Activated T-cell treated with anti-CD3 and anti-CD28 coated beads, Interleukin-2, amount 50 U/mL, for 24 hours (primary cell): Measurements from ENCODE around the gene CHRNB2.

ENCODE experiments used
- DNase-seq: peaks from one replicate; pipeline ENCODE4 v3.0.0-alpha.2; 2020
- H3K27ac Mint-ChIP-seq: 2 replicates; pipeline ENCODE4 v1.8.0; 2020; ENCODE audit warnings: mild to moderate bottlenecking, mixed read lengths
- H3K27me3 Mint-ChIP-seq: 2 replicates; pipeline ENCODE4 v1.8.0; 2020; ENCODE audit warnings: mixed read lengths
- H3K36me3 Mint-ChIP-seq: 2 replicates; pipeline ENCODE4 v1.8.0; 2020; ENCODE audit warnings: low read depth, mixed read lengths
- H3K4me1 Mint-ChIP-seq: 2 replicates; pipeline ENCODE4 v1.8.0; 2020; ENCODE audit warnings: low read depth, mixed read lengths
- H3K4me3 Mint-ChIP-seq: 2 replicates; pipeline ENCODE4 v1.8.0; 2020; ENCODE audit warnings: mild to moderate bottlenecking, moderate library complexity, mixed read lengths
- H3K9me3 Mint-ChIP-seq: 2 replicates; pipeline ENCODE4 v1.8.0; 2020; ENCODE audit warnings: mixed read lengths

Gene CHRNB2

DNA sequence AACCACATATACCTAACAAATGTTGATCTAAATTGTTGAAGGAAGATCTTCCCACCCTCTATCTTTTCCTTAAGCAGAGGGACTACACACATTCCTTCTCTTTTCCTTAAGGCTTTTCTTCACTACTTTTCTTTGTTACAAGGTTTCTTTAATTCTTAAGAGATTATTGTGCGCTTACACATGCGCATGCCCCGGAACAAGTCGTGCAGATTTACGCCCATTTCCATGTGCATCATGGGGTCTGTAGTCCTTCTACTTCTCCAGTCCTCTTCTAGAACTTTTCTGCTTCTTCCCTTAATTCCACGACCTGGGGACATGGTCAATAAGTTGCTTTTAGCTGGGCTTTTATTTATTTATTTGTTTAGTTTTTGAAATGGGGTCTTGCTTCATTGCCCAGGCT is 1.7 kb upstream of the CHRNB2 start:
- peaks cover 34% of the 10 kb centered on the region for H3K27me3 Mint-ChIP-seq
- H3K9me3 Mint-ChIP-seq, result no peaks in the 10 kb centered on the region
- DNase-seq, result no peak
- no peak overlapping the region for H3K27ac Mint-ChIP-seq
- no peaks in the 10 kb centered on the region for H3K36me3 Mint-ChIP-seq
- H3K4me3 Mint-ChIP-seq, result no peak overlapping the region
- H3K4me1 Mint-ChIP-seq, result peaks cover 8% of the 10 kb centered on the region

DNA sequence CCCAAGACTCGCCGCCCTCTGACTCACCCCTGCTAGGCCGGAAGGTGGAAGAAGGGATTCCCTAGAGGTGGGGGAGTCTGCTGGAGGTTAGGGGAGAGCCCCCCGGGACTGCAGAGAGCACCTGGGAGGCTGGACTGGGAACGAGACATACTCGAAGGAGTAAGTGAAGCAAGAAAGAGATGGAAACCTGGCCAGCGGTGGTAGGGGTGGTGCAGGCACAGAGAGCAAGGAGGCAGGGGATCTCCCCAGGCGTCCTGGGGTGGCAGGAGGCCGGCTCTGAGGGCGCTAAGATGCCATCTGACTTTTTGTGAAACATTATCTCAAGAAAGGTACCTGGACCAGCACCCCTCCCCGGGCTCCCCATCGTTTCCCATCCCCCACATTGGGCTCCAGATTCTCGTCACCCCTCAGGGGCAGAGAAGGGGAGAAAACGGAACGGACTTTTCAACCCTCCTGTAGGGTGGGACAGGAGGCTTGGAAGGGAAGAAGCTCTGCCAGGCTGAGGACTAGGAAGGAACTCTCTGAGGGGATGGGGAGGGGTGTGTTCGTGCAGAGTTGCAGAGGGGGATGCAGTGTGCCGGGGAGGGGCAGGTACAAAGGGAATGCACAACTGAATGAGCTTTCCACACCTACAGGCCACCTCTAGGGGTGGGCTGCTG is 708 bp downstream of the CHRNB2 start:
- H3K4me1 Mint-ChIP-seq, result peaks cover 8% of the 10 kb centered on the region
- H3K4me3 Mint-ChIP-seq, result peak overlapping the region; percentile 21
- no peak overlapping the region for H3K27ac Mint-ChIP-seq
- peaks cover 34% of the 10 kb centered on the region for H3K27me3 Mint-ChIP-seq
- no peaks in the 10 kb centered on the region for H3K9me3 Mint-ChIP-seq
- H3K36me3 Mint-ChIP-seq, result no peaks in the 10 kb centered on the region
- no peak for DNase-seq

DNA sequence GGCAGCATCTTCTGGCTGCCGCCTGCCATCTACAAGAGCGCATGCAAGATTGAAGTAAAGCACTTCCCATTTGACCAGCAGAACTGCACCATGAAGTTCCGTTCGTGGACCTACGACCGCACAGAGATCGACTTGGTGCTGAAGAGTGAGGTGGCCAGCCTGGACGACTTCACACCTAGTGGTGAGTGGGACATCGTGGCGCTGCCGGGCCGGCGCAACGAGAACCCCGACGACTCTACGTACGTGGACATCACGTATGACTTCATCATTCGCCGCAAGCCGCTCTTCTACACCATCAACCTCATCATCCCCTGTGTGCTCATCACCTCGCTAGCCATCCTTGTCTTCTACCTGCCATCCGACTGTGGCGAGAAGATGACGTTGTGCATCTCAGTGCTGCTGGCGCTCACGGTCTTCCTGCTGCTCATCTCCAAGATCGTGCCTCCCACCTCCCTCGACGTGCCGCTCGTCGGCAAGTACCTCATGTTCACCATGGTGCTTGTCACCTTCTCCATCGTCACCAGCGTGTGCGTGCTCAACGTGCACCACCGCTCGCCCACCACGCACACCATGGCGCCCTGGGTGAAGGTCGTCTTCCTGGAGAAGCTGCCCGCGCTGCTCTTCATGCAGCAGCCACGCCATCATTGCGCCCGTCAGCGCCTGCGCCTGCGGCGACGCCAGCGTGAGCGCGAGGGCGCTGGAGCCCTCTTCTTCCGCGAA is 3.8 kb downstream of the CHRNB2 start:
- Mint-ChIP-seq H3K9me3 (no peaks in the 10 kb centered on the region), H3K27ac (peak overlapping the region; percentile 34)

DNA sequence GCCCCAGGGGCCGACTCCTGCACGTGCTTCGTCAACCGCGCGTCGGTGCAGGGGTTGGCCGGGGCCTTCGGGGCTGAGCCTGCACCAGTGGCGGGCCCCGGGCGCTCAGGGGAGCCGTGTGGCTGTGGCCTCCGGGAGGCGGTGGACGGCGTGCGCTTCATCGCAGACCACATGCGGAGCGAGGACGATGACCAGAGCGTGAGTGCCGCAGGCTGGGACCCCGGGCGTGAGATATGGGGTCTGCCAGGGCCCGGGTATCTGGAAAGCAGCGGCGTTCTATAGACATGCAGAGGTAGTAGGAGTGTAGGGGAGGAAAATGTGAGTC is 4.3 kb downstream of the CHRNB2 start:
- no peak overlapping the region for H3K27ac Mint-ChIP-seq
- no peak for DNase-seq
- no peak overlapping the region for H3K4me3 Mint-ChIP-seq
- peaks cover 5% of the 10 kb centered on the region for H3K36me3 Mint-ChIP-seq
- H3K27me3 Mint-ChIP-seq, result peaks cover 26% of the 10 kb centered on the region
- H3K4me1 Mint-ChIP-seq, result peaks cover 8% of the 10 kb centered on the region
- no peaks in the 10 kb centered on the region for H3K9me3 Mint-ChIP-seq

More for the DNA sequence above, 3.8 kb downstream of the CHRNB2 start:
- no peak for DNase-seq
- H3K27me3 Mint-ChIP-seq, result peaks cover 31% of the 10 kb centered on the region
- no peak overlapping the region for H3K4me3 Mint-ChIP-seq
- H3K4me1 Mint-ChIP-seq, result peaks cover 8% of the 10 kb centered on the region
- peaks cover 5% of the 10 kb centered on the region for H3K36me3 Mint-ChIP-seq

DNA sequence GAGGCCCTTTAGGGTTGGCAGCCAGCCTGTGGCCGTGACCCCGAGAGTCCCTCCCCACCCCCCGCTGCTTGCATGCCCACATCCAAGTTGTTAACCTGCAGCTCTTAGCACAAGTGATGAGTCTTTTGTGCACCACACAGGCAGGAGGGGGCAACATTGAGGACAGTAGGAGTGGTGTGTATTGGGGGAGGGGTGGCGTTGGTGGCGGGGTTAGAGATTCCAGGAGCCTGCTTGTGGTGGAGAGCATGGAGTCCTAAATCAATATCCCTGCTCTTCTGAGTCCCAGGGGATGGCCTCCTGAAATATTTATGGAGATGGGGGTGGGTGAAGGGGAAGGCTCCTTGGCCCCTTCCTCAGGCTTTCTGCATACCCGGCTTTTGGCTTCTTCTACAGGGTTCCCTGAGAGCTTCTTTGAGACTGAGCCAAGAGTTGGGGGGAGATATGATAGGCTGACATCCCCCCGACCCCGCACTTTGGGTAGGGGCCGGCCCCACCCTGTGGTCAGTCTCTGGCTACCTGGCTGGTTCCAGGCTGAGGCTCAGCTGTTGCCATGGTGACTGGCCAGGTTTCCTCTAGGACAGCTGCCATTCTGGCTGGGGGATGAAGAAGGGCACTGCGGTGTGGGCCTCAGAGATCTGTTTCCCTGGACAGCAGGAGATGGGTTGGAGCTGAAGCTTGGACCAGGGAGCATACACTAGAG is 5.0 kb downstream of the CHRNB2 start:
- H3K4me3 Mint-ChIP-seq, result no peak overlapping the region
- peaks cover 21% of the 10 kb centered on the region for H3K27me3 Mint-ChIP-seq
- H3K4me1 Mint-ChIP-seq, result peaks cover 4% of the 10 kb centered on the region
- H3K27ac Mint-ChIP-seq, result peak overlapping the region; percentile 45
- no peaks in the 10 kb centered on the region for H3K9me3 Mint-ChIP-seq
- DNase-seq, result no peak
- H3K36me3 Mint-ChIP-seq, result peaks cover 8% of the 10 kb centered on the region

DNA sequence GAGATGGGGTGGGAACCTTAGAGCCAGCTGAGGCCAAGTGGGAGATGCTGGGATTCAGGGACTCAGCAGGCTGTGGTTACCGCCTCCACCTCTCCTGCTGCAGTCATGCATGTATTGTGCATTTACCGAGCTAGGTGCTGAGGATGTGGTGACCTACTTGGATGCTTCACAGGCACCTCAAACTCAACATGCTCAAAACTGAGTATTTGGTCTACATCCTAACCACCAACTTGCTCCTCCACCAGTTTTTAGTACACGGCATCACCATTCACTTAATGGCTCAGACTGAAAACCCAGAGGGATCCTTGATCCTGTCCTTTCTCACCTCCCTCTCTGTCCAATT is 5.6 kb downstream of the CHRNB2 start:
- Mint-ChIP-seq H3K9me3 (no peaks in the 10 kb centered on the region), H3K36me3 (peaks cover 13% of the 10 kb centered on the region), H3K27ac (peak overlapping the region; percentile 45), H3K4me1 (peaks cover under 1% of the 10 kb centered on the region), H3K27me3 (peaks cover 16% of the 10 kb centered on the region), H3K4me3 (no peak overlapping the region)
- no peak for DNase-seq

DNA sequence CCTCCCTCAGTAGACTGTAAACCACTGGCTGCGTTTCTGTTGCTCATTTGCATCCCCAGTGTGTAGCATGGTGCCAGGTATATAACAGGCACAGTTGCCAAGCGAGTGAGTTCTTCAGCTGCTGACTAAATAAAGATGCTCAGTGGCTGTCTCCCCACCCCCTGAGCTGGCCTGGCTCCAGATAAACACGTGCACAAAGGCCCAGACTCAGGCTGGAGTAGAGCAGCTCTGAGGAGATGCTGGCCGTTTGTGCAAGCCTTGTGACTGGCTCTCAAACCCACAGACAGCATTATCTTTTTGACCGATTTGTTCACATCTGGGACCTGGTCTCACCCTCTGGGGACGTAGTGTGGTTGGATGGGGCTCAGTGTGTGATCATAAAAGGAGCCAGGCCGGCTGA is 7.1 kb downstream of the CHRNB2 start:
- Mint-ChIP-seq H3K9me3 (no peaks in the 10 kb centered on the region), H3K36me3 (peaks cover 29% of the 10 kb centered on the region), H3K4me1 (no peaks in the 10 kb centered on the region), H3K4me3 (no peak overlapping the region), H3K27ac (no peak overlapping the region), H3K27me3 (peaks cover 3% of the 10 kb centered on the region)
- no peak for DNase-seq

DNA sequence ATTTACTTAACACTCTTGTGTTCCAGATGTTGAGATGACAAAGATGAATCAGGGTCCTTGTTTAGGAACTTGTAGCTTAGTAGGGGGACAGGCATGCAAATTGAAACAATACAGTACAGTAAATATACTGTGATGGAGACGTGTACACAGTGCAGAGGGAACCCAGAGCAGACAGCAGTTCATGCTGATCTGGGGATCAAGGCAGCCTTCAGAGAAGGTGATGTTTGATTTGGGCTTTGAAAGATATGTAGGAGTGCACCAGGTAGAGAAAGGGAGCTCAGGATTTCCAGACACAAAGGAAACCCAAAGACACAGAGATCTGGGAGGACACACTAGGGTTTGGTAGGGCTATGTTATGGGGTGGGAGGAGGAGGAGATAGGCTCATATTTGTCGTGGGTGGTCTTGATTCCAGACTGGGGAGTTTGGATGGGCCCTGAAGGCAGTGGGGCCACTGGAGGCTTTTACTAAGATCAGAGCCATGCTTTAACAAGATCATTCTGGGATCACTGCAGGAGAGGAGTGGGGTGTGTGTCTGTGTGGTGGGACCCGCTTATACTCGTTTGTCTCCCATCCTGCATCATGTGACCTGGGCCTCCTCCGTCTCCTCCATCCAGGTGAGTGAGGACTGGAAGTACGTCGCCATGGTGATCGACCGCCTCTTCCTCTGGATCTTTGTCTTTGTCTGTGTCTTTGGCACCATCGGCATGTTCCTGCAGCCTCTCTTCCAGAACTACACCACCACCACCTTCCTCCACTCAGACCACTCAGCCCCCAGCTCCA is 7.8 kb downstream of the CHRNB2 start:
- Mint-ChIP-seq H3K27ac (no peak overlapping the region), H3K4me1 (no peaks in the 10 kb centered on the region), H3K4me3 (no peak overlapping the region), H3K9me3 (no peaks in the 10 kb centered on the region), H3K27me3 (no peaks in the 10 kb centered on the region), H3K36me3 (peaks cover 35% of the 10 kb centered on the region)
- DNase-seq, result no peak

DNA sequence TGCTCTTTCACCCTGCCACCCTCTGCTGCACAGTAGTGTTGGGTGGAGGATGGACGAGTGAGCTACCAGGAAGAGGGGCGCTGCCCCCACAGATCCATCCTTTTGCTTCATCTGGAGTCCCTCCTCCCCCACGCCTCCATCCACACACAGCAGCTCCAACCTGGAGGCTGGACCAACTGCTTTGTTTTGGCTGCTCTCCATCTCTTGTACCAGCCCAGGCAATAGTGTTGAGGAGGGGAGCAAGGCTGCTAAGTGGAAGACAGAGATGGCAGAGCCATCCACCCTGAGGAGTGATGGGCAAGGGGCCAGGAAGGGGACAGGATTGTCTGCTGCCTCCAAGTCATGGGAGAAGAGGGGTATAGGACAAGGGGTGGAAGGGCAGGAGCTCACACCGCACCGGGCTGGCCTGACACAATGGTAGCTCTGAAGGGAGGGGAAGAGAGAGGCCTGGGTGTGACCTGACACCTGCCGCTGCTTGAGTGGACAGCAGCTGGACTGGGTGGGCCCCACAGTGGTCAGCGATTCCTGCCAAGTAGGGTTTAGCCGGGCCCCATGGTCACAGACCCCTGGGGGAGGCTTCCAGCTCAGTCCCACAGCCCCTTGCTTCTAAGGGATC is 8.5 kb downstream of the CHRNB2 start:
- Mint-ChIP-seq H3K4me3 (no peak overlapping the region), H3K36me3 (peaks cover 42% of the 10 kb centered on the region), H3K4me1 (no peaks in the 10 kb centered on the region), H3K27ac (no peak overlapping the region), H3K9me3 (no peaks in the 10 kb centered on the region), H3K27me3 (no peaks in the 10 kb centered on the region)
- no peak for DNase-seq

DNA sequence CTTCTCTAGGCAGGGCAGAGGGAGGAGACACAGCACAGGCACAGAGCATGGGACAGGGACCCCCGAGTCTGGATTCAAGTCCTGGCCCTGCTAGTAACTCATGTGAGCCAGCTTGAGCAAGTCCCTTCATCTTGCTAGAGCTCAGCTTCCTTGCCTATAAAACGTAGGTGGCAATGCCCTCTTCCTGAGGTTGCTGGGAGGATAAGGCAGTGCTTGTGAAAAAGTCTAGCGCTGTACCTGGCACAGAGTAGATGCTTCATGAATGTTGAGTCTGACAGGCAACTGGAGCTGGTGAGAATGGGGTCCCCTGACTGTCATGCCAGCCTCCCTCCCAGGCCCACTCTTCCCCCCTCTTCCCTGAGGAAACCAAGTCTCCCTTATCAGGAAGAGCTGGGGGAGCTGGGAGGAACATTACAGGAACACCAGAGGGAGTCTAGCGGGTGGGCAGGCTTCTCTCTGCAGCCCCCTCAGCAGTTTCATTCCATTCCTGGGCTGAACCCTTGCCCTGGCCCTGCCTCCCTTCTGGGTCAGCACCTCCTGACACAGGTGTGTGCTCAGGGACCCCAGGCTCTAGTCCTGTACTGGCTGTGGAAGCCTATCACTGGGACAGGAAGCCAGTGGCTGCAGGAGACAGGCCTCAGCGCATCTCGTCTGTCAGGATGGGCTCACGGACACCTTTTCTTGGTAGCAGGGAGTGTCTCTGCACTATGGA is 9.9 kb downstream of the CHRNB2 start:
- peak overlapping the region; percentile 59 for H3K27ac Mint-ChIP-seq
- no peak for DNase-seq

DNA sequence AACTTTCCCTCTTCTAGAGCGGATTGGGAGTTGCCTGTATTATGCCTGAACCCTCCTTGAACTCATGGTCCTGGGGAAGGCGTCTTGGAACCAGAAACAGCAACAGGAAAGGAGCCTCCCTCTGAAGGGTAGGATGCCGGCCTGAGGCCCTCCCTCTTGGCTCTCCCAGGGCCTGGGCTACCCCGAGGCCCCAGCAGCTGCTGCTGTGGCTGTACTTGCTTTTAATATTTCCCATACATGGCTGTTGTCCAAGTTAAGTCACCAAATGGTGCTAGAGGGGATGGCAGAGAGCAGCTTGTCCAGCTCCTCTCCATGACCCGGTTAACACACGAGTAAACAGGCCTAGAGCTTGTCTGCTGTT is 10.5 kb downstream of the CHRNB2 start:
- peaks cover 62% of the 10 kb centered on the region for H3K36me3 Mint-ChIP-seq
- no peak overlapping the region for H3K27ac Mint-ChIP-seq
- no peaks in the 10 kb centered on the region for H3K9me3 Mint-ChIP-seq
- no peak overlapping the region for H3K4me3 Mint-ChIP-seq
- H3K4me1 Mint-ChIP-seq, result no peaks in the 10 kb centered on the region
- H3K27me3 Mint-ChIP-seq, result no peaks in the 10 kb centered on the region
- DNase-seq, result no peak

More for the DNA sequence above, 9.9 kb downstream of the CHRNB2 start:
- no peaks in the 10 kb centered on the region for H3K9me3 Mint-ChIP-seq
- H3K4me3 Mint-ChIP-seq, result no peak overlapping the region
- H3K4me1 Mint-ChIP-seq, result no peaks in the 10 kb centered on the region
- H3K36me3 Mint-ChIP-seq, result peaks cover 56% of the 10 kb centered on the region
- H3K27me3 Mint-ChIP-seq, result no peaks in the 10 kb centered on the region

DNA sequence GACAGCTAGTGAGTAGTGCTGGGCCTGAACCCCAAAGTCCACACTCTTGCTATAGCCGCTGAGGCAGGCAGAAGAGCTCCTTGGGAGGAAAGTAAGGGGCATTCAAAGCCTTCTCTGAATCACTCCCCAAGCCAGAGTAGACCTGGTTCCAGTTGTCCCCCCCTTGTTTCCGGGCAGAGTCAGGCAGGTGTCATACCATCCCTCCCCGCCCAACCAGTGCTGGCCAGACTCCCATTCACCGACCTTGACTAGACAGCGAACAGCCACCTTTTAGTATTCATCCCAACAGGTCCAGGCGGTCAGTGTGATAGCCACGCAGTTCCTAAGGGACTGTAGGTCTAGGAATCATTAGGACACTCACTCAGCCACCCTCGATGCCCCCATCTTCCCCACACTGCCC is 11.8 kb downstream of the CHRNB2 start:
- H3K27ac Mint-ChIP-seq, result no peak overlapping the region
- H3K4me3 Mint-ChIP-seq, result no peak overlapping the region
- no peaks in the 10 kb centered on the region for H3K9me3 Mint-ChIP-seq
- H3K4me1 Mint-ChIP-seq, result no peaks in the 10 kb centered on the region
- H3K27me3 Mint-ChIP-seq, result no peaks in the 10 kb centered on the region
- H3K36me3 Mint-ChIP-seq, result peaks cover 75% of the 10 kb centered on the region
- DNase-seq, result no peak

DNA sequence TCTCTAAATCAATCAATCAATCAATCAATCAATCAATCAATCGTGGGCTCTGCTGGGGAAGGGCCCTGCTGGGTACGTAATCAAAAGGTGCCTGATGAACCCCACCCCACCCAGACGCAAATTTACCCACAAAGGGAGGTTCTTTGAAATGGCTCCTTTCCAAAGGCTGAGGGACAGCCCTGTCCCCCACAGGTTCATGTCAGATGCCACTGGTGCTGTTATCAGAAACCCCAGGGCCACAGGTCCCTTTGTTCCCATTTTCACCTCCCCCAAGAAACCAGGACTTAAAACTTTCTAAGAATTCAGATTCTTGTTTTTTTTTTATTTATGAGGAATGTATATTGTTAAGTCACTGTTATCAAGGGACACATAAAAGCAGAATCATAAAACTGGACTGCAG is 14.2 kb downstream of the CHRNB2 start:
- H3K4me1 Mint-ChIP-seq, result no peaks in the 10 kb centered on the region
- no peak for DNase-seq
- H3K27me3 Mint-ChIP-seq, result no peaks in the 10 kb centered on the region
- H3K4me3 Mint-ChIP-seq, result no peak overlapping the region
- no peaks in the 10 kb centered on the region for H3K9me3 Mint-ChIP-seq
- H3K36me3 Mint-ChIP-seq, result peaks cover 94% of the 10 kb centered on the region
- peak overlapping the region; percentile 4 for H3K27ac Mint-ChIP-seq

DNA sequence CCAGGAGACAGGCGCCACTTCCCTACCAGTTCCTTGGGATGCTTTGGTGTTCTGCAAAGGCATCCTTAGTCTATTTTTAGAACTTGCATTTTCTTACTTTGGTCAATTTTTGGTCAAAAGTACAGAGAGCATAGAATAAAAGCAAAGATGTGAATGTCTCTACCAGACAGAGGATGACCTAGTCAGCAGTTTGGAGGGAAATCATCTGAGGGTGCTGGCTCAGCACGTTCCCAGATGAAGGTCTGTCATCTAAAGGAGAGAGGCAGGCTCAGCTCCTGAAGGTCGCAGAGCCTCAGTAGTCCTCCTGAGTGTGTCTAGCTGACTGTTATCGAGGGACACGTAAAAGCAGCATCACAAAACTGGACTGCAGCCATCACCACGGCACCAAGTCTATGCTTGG is 15.3 kb downstream of the CHRNB2 start:
- Mint-ChIP-seq H3K4me1 (no peaks in the 10 kb centered on the region), H3K9me3 (no peaks in the 10 kb centered on the region), H3K36me3 (peaks cover 100% of the 10 kb centered on the region), H3K4me3 (no peak overlapping the region), H3K27me3 (no peaks in the 10 kb centered on the region), H3K27ac (peak overlapping the region; percentile 10)
- DNase-seq, result no peak
